SH-SY5Y (cell line): Measurements from ENCODE around the gene ABCC1.
A peak's percentile ranks its signal among the peaks of the same experiment; 100 is the strongest.

ENCODE experiments used
- GATA2 ChIP-seq: IDR thresholded peaks from 2 replicates; pipeline ENCODE4 v1.6.1; 2011; ENCODE audit warnings: mild to moderate bottlenecking, low read depth, low read length
- GATA3 ChIP-seq: IDR thresholded peaks from 2 replicates; pipeline ENCODE4 v1.6.1; 2011; ENCODE audit warnings: low read depth, mild to moderate bottlenecking, low read length, moderate library complexity

Gene ABCC1

GRCh38 chr16:15928261-15929104, 20.9 kb upstream of the ABCC1 start:
- TF ChIP-seq GATA3 (no peak), GATA2 (no peak)

- TF ChIP-seq GATA3 (no peak), GATA2 (no peak)
Measured at GRCh38 chr16:15932939-15933338, 16.5 kb upstream of the ABCC1 start.

DNA sequence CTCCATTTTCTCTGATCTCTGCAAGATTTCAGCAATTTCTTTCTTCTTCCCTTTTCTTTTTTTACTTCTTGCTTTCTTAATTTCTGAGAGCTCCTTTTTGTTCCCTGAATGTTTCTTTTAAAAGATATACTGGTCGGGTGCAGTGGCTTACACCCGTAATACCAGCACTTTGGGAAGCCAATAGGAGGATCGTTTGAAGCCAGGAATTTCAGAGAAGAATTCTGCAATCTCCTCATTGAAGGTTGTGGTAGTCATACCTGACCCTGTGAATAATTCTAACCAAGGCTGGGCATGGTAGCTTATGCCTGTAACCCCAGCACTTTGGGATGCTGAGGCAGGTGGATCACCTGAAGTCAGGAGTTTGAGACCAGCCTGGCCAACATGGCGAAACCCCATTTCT, 15.6 kb upstream of the ABCC1 start:
- TF ChIP-seq GATA3 (no peak), GATA2 (no peak)

DNA sequence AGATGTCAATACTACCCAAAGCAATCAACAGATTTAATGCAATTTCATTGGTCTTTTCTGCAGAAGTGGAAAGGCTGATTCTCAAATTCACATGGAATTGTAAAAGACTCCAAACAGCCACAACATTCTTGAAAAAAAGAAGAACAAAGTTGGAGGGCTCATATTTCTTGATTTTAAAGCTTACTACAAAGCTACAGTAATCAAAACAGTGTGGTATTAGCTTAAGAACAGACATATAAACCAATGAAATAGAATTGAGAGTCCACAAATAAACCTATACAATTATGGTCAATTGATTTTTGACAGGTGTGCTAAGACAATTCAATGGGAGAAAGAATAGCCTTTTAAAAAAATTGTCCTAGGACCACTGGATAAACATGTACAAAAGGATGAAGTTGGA, 14.4 kb upstream of the ABCC1 start:
- TF ChIP-seq GATA2 (no peak), GATA3 (no peak)

DNA sequence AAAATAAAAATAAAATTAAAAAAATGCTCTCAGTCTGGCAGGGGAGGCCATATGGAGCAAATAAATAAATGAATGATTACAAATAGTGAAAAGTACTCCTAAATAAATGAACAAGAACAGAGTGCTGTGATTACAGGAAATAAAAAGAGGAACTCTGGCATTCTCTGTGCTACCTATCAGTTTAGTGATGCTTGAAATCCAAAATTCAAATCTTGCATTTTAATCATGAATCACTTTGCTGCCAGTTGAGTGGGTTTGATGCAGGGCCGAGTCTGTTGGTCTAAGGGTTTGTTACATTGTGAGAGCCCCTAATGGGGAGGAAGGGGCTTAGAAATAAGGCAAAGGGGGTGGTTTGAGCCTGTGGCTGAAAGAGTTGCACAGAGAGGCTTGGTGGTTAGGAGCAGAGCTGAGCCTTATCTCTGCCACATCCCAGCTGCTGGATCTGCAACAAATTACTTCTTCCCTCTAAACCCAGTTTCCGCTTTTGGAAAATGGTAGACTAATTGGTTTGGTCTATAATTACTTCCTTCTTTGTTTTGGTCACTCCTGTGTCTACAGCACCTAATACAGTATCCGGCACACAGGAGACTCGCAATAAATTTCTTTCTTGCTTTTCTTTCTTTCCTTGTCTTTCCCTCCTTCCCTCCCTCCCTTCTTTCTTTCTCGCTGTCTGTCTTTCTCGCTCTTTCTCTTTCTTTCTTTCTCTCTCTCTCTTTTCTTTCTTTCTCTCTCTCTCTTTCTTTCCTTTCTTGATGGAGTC, 6.3 kb upstream of the ABCC1 start:
- TF ChIP-seq GATA2 (peak; percentile 92), GATA3 (peak; percentile 49; the same call in 1 of the 2 replicates)

DNA sequence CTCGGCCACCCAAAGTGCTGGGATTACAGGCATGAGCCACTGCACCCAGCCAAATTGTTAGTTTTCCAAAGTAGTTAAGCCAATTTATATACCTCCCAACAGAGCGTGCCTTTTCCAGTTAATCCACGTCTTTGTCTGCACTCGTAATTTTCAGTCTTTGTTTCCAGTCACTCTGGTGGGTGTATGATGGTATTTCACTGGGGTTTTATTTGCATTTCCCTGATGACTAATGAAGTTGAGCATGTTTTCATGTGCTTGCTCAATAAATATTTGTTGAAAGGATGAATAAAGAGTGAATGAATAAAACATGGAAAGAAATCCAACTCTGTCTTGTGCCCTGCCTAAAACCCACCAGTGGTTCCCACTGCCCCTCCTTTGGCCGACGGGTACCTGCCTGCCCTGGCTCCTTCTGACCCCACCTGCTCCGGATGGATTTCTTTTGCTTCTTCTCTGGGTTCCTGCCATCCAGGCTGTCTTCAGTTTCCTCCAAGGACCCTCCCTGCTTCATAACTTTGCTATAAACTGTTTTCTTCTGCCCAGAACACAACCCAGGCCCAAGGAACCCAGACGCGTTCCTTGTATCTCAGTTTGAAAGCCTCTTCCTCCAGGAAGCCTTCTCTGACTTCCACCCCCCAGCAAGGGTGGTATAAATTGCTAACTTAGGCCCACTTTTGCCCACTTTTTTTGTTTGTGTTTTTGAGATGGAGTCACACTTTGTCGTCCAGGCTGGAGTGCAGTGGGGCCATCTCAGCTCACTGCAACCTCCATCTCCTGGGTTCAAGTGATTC, 3.0 kb upstream of the ABCC1 start:
- TF ChIP-seq GATA2 (no peak), GATA3 (no peak)

DNA sequence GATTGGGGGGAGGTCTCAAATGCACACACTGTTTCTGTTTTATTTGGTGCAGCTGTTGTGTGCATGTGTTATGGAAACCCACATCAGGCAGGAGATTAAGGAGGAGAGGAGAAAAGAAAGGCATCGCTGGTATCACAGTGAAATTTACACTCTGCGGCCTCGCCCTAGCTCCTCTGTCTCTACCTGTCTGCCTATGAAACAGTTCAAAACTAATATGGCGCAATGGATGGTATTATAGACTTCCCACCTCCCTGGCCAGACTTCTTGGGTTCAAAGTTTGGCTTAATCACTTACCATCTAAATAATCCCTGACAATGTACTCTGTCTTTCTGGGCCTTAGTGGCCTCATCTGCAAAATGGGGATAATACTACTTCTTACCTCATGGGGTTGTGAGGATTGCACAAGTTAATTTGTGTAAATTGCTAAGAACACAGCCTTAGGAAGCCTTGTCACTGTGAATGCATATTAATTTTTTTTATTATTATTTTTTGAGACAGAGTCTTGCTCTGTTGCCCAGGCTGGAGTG, 1.4 kb upstream of the ABCC1 start:
- TF ChIP-seq GATA2 (no peak), GATA3 (no peak)

GRCh38 chr16:15948532-15949209, 745 bp upstream of the ABCC1 start:
- TF ChIP-seq GATA2, result no peak
- no peak for TF ChIP-seq GATA3

DNA sequence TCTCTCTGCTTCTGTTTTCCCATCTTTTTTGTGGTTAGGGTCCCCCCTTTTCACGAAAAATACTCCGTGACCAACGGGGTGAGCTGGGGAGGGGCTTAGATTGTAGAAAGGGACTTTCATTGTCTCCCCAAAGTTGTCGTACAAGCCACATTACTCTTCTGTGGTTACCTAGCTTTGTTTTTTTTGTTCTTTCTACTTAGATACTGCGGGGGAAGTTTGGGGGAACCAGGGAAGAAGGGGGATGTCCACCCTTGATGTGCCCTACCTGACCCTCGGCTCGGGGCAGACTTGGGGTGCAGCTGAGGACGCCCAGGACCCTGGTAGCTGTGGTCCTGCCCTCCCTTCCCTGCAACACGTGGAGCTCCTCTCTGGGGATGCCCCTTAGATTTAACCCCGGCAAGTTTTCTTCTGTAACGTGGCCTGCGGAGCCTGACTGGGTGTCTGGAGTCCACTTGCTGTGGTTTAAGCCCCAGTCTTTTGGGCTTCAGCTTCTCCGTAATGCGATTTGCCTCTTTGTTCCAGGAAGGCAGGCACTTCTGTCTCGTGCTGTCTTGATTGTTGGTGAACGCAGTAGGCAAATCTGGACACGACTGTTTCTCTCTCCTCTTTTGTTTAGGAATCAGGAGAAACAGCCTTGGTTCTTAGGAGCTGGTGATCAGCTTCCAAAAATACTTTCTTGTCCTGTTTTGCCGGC, 892 bp downstream of the ABCC1 start:
- TF ChIP-seq GATA2, result no peak
- no peak for TF ChIP-seq GATA3

DNA sequence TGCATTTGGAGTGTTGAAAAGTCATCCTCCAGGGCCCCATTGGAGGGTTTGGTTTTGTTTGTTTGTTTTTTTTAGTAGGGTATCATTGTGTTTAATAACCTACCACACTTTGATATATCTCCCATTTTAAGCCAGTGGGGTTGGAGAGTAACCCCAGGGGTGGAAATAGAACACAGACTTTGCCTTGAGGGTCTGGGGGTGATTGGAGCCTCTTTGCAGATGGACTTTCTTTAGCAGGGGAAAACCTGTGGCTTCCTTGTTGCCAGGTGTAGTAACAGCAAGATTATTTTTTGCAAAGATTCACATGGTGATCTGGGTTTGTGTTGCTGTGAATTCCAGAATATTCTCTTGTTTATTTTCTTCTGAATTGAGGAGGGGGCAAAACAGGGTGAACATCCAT, 1.5 kb downstream of the ABCC1 start:
- TF ChIP-seq GATA2 (no peak), GATA3 (no peak)

DNA sequence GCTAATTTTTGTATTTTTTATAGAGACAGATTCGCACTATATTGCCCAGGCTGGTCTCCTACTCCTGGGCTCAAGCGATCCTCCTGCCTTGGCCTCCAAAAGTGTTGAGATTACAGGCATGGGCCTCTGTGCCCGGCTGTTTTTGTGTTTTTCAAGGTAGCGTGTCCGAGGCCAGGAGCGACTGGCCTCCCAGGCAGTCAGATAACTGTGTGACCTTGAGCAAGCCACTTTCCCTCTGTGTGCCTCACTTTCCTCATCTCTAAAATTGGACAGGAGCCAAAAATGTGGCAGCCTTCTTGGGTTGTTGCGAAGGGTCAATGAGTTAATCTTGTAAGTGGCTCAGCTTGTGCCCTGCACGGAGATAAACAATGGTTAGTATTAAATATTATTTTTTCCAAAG, 2.4 kb downstream of the ABCC1 start:
- no peak for TF ChIP-seq GATA2
- TF ChIP-seq GATA3, result no peak

DNA sequence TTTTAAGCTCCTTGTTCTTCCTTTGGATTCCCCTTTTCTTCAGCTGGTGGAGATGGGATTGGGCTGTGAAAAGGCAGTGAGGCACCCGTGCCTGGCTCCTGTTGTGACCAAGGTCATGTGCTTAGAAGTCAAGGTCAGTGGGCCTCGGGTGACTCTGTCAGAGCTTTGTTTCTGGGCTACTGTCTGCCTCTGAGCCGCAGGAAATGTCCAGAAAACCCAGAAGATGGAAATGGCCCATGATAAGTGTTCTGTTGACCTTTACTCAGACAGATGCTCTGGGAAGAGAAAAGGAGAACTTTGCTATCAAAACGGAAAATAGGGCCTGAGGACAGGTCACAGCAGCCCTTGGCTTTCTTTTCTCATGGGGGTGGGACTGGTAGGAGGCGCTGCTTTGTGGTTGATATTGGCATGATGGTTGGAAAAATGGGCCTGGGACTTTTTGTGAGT, 2.9 kb downstream of the ABCC1 start:
- TF ChIP-seq GATA3, result no peak
- TF ChIP-seq GATA2, result no peak

DNA sequence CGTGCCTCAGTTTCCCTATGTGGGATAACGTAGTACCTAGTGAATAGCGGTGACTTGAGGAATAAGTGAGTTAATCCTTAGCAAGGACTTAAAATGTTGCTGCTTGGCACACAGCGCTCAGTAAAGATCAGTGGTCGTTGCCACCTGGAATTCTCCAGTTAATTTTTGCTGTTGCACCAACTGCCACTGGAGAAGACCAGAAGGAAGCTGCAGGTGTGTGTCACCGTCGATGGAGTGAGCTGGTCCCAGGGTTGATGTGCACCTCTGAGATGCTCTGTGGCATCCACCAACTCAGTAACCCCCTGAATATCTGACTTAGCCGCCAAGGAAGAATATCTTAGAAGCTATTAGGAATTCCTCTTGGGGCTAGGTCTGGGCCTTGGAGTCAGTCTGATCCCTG, 4.1 kb downstream of the ABCC1 start:
- TF ChIP-seq GATA2 (no peak), GATA3 (no peak)
